ENCODE data around the gene ATAD3B.
"Not testable (repeated sequence)": the region's sequence is repeated elsewhere in the genome, so short reads cannot be mapped to it uniquely, and the experiment has no call there.

Gene ATAD3B

GRCh38 chr1:1527092-1527816 lies 55.7 kb downstream of the ATAD3B start:
- H3K4me1 ChIP-seq (ENCODE audit: control extremely low read depth in 1 of 4, control insufficient read depth in 4 of 4, insufficient read depth in 4 of 4, low read length in 3 of 4), result no peaks in the 10 kb centered on the region
- peaks cover 4 to 45% (median 22%) of the 10 kb centered on the region in 4 experiments for H3K36me3 ChIP-seq (ENCODE audit: control insufficient read depth in 4 of 4, insufficient read depth in 4 of 4, low read length in 3 of 4)
- CTCF ChIA-PET, result interaction anchor here (0.5 kb wide), 1 partner anchor 179 kb away, joined by 3 read pairs; no protein-coding TSS in a partner anchor
- H3K9me3 ChIP-seq (ENCODE audit: control extremely low read depth in 1 of 5, control insufficient read depth in 4 of 5, insufficient read depth in 2 of 5, low read depth in 1 of 5, low read length in 4 of 5), result peaks cover 0 to 9% (median 6%) of the 10 kb centered on the region in 5 experiments
- H3K27me3 ChIP-seq (replicated peaks in 2 of 5; ENCODE audit: control insufficient read depth in 4 of 5, insufficient read depth in 5 of 5, low read length in 4 of 5), result no peaks in the 10 kb centered on the region
- POLR2A ChIA-PET, result no interaction called here
- no peak overlapping the region for H3K27ac ChIP-seq (ENCODE audit: insufficient read depth in 1 of 2, low read depth in 1 of 2, low read length in 2 of 2, poor library complexity in 1 of 2, severe bottlenecking in 2 of 2)
- no peak overlapping the region for H3K4me3 ChIP-seq (ENCODE audit: control insufficient read depth in 1 of 7, extremely low read depth in 1 of 7, insufficient read depth in 4 of 7, low read depth in 2 of 7, low read length in 6 of 7)
- whole genome bisulfite sequencing (ENCODE audit: insufficient coverage), result 99% methylated on average over 24 of the region's 31 CpGs
- no peak for DNase-seq

- CTCF ChIA-PET, result interaction anchor here (0.5 to 0.7 kb wide), 2 partner anchors 17 to 22 kb away, joined by 3 read pairs; no protein-coding TSS in a partner anchor
- DNase-seq, result no peak
- H3K27ac ChIP-seq (ENCODE audit: insufficient read depth in 1 of 2, low read depth in 1 of 2, low read length in 2 of 2, poor library complexity in 1 of 2, severe bottlenecking in 2 of 2), result no peak overlapping the region
- POLR2A ChIA-PET, result no interaction called here
- peaks cover 4 to 42% (median 22%) of the 10 kb centered on the region in 4 experiments for H3K36me3 ChIP-seq (ENCODE audit: control insufficient read depth in 4 of 4, insufficient read depth in 4 of 4, low read length in 3 of 4)
- no peaks in the 10 kb centered on the region for H3K4me1 ChIP-seq (ENCODE audit: control extremely low read depth in 1 of 4, control insufficient read depth in 4 of 4, insufficient read depth in 4 of 4, low read length in 3 of 4)
- H3K27me3 ChIP-seq (replicated peaks in 2 of 5; ENCODE audit: control insufficient read depth in 4 of 5, insufficient read depth in 5 of 5, low read length in 4 of 5), result no peaks in the 10 kb centered on the region
- peaks cover 0 to 9% (median 6%) of the 10 kb centered on the region in 5 experiments for H3K9me3 ChIP-seq (ENCODE audit: control extremely low read depth in 1 of 5, control insufficient read depth in 4 of 5, insufficient read depth in 2 of 5, low read depth in 1 of 5, low read length in 4 of 5)
- H3K4me3 ChIP-seq (ENCODE audit: control insufficient read depth in 1 of 7, extremely low read depth in 1 of 7, insufficient read depth in 4 of 7, low read depth in 2 of 7, low read length in 6 of 7), result no peak overlapping the region
- 95% methylated on average over 30 of the region's 37 CpGs for WGBS (ENCODE audit: insufficient coverage)
Observed at GRCh38 chr1:1528301-1529267, 57.0 kb downstream of the ATAD3B start.

- ChIA-PET CTCF (no interaction called here), POLR2A (no interaction called here)
- H3K9me3 ChIP-seq (ENCODE audit: control extremely low read depth in 1 of 5, control insufficient read depth in 4 of 5, insufficient read depth in 2 of 5, low read depth in 1 of 5, low read length in 4 of 5), result peaks cover 0 to 9% (median 6%) of the 10 kb centered on the region in 5 experiments
- H3K36me3 ChIP-seq (ENCODE audit: control insufficient read depth in 4 of 4, insufficient read depth in 4 of 4, low read length in 3 of 4), result peaks cover 4 to 40% (median 22%) of the 10 kb centered on the region in 4 experiments
- H3K27me3 ChIP-seq (replicated peaks in 2 of 5; ENCODE audit: control insufficient read depth in 4 of 5, insufficient read depth in 5 of 5, low read length in 4 of 5), result no peaks in the 10 kb centered on the region
- H3K4me1 ChIP-seq (ENCODE audit: control extremely low read depth in 1 of 4, control insufficient read depth in 4 of 4, insufficient read depth in 4 of 4, low read length in 3 of 4), result no peaks in the 10 kb centered on the region
- H3K27ac ChIP-seq (ENCODE audit: insufficient read depth in 1 of 2, low read depth in 1 of 2, low read length in 2 of 2, poor library complexity in 1 of 2, severe bottlenecking in 2 of 2), result no peak overlapping the region
- no peak overlapping the region for H3K4me3 ChIP-seq (ENCODE audit: control insufficient read depth in 1 of 7, extremely low read depth in 1 of 7, insufficient read depth in 4 of 7, low read depth in 2 of 7, low read length in 6 of 7)
- 95% methylated on average over 15 of the region's 18 CpGs for WGBS (ENCODE audit: insufficient coverage)
- DNase-seq, result no peak
Observed at GRCh38 chr1:1529321-1529720, 57.8 kb downstream of the ATAD3B start.

DNA sequence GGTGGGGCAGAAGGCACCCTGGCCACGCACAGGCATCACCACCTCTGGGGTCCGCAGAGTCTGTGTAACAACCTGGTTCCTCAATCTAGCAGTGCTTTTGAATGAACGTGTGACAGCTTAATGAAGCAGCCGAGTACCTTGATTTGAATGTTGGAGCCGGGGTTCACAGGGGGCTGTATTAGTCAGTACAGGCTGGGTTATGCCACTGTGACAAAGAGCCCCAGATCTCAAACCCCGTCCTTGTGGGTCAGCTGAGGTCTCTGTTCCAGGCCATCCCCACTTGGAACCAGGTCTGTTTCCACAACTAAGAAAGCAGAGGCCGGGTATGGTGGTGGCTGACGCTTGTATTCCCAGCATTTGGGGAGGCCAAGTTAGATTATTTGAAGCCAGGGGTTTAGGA lies 58.4 kb downstream of the ATAD3B start:
- Histone ChIP-seq H3K4me3 (ENCODE audit: control insufficient read depth in 1 of 7, extremely low read depth in 1 of 7, insufficient read depth in 4 of 7, low read depth in 2 of 7, low read length in 6 of 7) (no peak overlapping the region), H3K27me3 (replicated peaks in 2 of 5; ENCODE audit: control insufficient read depth in 4 of 5, insufficient read depth in 5 of 5, low read length in 4 of 5) (no peaks in the 10 kb centered on the region), H3K27ac (ENCODE audit: insufficient read depth in 1 of 2, low read depth in 1 of 2, low read length in 2 of 2, poor library complexity in 1 of 2, severe bottlenecking in 2 of 2) (no peak overlapping the region), H3K36me3 (ENCODE audit: control insufficient read depth in 4 of 4, insufficient read depth in 4 of 4, low read length in 3 of 4) (peaks cover 4 to 40% (median 24%) of the 10 kb centered on the region in 4 experiments), H3K9me3 (ENCODE audit: control extremely low read depth in 1 of 5, control insufficient read depth in 4 of 5, insufficient read depth in 2 of 5, low read depth in 1 of 5, low read length in 4 of 5) (peaks cover 0 to 9% (median 6%) of the 10 kb centered on the region in 5 experiments), H3K4me1 (ENCODE audit: control extremely low read depth in 1 of 4, control insufficient read depth in 4 of 4, insufficient read depth in 4 of 4, low read length in 3 of 4) (no peaks in the 10 kb centered on the region)
- ChIA-PET CTCF (interaction anchor here (1.5 kb wide), 1 partner anchor 9 kb away, joined by 3 read pairs; no protein-coding TSS in a partner anchor), POLR2A (no interaction called here)
- DNase-seq, result no peak
- 100% methylated on average over 7 of the region's 8 CpGs for WGBS (ENCODE audit: insufficient coverage)

DNA sequence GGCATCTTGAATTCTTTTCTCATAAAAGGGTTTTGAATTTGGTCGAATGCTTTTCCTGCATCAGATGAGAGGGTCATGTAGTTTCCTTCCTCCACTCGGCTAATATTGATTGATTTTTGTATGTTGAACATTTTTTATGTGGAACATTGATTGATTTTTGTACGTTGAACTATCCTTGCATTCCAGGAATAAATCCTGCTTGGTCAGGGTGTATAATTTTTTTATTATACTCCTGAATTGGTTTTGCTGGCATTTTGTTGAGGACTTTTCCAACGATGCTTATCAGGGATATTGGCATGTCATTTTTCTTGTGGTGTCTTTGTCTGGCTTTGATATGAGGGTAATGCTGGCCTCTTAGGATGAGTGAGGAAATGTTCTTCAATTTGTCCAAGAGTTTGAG lies 60.4 kb downstream of the ATAD3B start:
- no peak overlapping the region for H3K27ac ChIP-seq (ENCODE audit: insufficient read depth in 1 of 2, low read depth in 1 of 2, low read length in 2 of 2, poor library complexity in 1 of 2, severe bottlenecking in 2 of 2)
- no peak overlapping the region for H3K4me3 ChIP-seq (ENCODE audit: control insufficient read depth in 1 of 7, extremely low read depth in 1 of 7, insufficient read depth in 4 of 7, low read depth in 2 of 7, low read length in 6 of 7)
- no peaks in the 10 kb centered on the region for H3K4me1 ChIP-seq (ENCODE audit: control extremely low read depth in 1 of 4, control insufficient read depth in 4 of 4, insufficient read depth in 4 of 4, low read length in 3 of 4)
- DNase-seq, result peak in 1 of 3 donors; percentile 26
- WGBS (ENCODE audit: insufficient coverage), result 92% methylated on average over 3 of the region's 4 CpGs
- H3K9me3 ChIP-seq (ENCODE audit: control extremely low read depth in 1 of 5, control insufficient read depth in 4 of 5, insufficient read depth in 2 of 5, low read depth in 1 of 5, low read length in 4 of 5), result peaks cover 0 to 9% (median 6%) of the 10 kb centered on the region in 5 experiments
- no peaks in the 10 kb centered on the region for H3K27me3 ChIP-seq (replicated peaks in 2 of 5; ENCODE audit: control insufficient read depth in 4 of 5, insufficient read depth in 5 of 5, low read length in 4 of 5)
- H3K36me3 ChIP-seq (ENCODE audit: control insufficient read depth in 4 of 4, insufficient read depth in 4 of 4, low read length in 3 of 4), result peaks cover 3 to 39% (median 23%) of the 10 kb centered on the region in 4 experiments
- POLR2A ChIA-PET, result no interaction called here
- CTCF ChIA-PET, result no interaction called here

GRCh38 chr1:1533176-1533893 lies 61.8 kb downstream of the ATAD3B start:
- DNase-seq; H3K4me3 ChIP-seq (ENCODE audit: control insufficient read depth in 1 of 7, extremely low read depth in 1 of 7, insufficient read depth in 4 of 7, low read depth in 2 of 7, low read length in 6 of 7); CTCF ChIA-PET; H3K4me1 ChIP-seq (ENCODE audit: control extremely low read depth in 1 of 4, control insufficient read depth in 4 of 4, insufficient read depth in 4 of 4, low read length in 3 of 4); H3K27ac ChIP-seq (ENCODE audit: insufficient read depth in 1 of 2, low read depth in 1 of 2, low read length in 2 of 2, poor library complexity in 1 of 2, severe bottlenecking in 2 of 2); H3K27me3 ChIP-seq (replicated peaks in 2 of 5; ENCODE audit: control insufficient read depth in 4 of 5, insufficient read depth in 5 of 5, low read length in 4 of 5); H3K9me3 ChIP-seq (ENCODE audit: control extremely low read depth in 1 of 5, control insufficient read depth in 4 of 5, insufficient read depth in 2 of 5, low read depth in 1 of 5, low read length in 4 of 5); POLR2A ChIA-PET: not testable (repeated sequence)
- peaks cover 3 to 28% (median 17%) of the 10 kb centered on the region in 4 experiments for H3K36me3 ChIP-seq (ENCODE audit: control insufficient read depth in 4 of 4, insufficient read depth in 4 of 4, low read length in 3 of 4)
- WGBS (ENCODE audit: insufficient coverage), result 96% methylated on average over 7 of the region's 22 CpGs
